Hematopoietic multipotent progenitor cell treated with erythropoietin and hydrocortisone succinate and interleukin-3 and kit ligand, for 17 days (in vitro differentiated cells): ENCODE data around the gene SMIM35.
"Not testable (repeated sequence)": the region's sequence is repeated elsewhere in the genome, so short reads cannot be mapped to it uniquely, and the experiment has no call there.

ENCODE experiments used
- DNase-seq: peaks from one replicate; pipeline ENCODE4 v3.0.0-alpha.2; 2015; ENCODE audit warnings: low spot score

Gene SMIM35

DNA sequence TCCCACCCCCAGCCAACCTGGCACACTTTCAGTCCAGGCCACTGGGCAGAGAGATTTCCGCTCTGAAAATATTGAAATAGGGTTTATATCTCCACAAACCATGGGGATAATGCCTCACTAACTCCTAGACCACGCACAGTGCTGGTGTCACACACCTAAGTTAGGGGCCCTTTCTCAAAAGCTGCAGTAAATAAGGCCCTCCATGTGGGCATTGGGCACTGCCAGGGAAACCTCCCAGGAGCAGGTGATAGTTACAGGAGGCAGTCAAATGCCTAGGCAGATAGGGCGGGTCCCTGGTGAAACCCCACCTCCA lies 103.6 kb downstream of the SMIM35 start:
- no peak for DNase-seq

DNA sequence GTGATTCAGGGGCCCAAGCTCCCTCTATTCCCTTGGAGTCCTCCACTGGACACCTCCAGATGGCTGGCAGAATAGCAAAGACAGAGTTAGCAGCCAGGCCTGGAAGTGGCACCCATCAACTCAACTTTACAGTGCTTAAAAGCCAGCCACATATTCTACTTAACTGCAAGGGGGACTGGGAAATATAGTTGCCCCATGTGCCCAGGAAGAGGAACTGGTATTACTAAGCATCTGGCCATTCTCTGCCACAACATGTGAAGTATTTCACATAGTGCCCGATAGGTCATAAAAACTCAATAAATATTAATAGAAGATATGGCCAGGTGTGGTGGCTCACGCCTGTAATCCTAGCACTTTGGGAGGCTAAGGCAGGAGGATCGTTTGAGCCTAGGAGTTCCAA lies 106.0 kb downstream of the SMIM35 start:
- no peak for DNase-seq

DNA sequence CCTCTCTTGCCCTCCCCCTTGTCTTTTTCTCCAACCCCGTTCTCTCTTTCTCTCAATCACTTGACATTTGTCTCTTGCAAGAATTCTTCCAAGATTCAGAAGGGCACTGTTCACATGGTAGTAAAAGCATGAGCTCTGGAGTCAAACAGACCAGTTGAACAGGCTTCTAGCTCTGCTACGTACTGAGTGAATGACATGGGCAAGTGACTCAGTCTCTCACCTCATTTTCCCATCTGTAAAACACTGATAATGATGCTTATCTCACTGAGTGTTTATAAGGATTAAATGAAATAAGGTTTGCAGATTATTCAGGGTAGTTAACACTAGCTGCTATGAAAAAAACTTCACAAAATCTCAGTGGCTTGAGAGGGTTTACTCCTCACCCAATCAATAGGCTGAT lies 106.5 kb downstream of the SMIM35 start:
- no peak for DNase-seq

DNA sequence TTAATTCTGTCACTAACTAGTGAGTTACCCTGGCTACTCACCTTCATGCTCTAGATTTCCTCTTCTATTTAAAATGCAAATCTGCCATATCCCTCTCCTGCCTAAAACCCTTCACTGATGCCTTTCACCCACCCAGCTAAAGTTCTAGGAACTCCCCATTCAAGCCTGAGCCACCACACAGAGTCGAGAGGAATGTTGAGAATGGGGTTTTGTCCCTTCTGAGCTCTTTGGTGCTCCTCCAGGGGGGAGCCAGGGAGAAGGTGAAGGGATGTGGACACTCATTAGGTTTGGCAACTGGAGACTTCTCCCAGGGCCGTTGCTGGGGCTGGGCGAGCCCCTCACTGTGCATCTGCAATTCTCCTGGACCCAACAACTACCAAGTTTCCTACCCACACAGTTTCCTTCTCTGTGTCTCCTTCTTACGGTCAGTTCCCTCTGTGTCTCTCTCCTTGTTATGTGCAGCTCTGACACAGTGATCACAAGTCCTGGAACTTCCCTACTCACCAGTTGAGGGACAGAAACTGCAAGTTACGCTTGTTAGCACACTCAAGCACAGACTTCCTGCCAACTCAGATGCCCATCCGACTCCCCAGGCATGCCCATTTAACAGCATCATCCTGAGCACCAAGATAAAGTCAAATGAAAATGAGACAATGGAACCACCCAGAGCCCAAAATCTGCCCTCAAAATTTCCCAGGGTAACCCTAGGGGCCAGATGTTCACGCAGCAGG lies 107.1 kb downstream of the SMIM35 start:
- DNase-seq = no peak

DNA sequence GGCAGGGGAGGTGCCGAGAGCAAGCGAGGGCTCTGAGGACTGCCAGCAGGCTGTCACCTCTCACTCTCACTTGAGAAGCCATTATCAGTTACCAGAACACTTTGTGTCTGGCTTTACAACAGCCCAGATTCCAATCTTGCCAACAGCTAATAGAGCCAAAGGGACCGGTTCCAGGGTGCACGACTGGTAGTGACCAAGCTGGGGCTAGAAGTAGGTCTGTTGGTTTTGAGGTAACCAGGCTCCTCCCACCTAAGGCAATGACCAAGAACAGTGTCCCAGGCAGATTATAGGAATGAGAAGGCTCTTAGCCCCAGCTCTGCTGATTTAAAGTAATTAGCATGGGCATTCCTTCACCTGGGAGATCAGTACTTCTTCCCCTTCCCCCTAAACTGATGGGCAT lies 107.8 kb downstream of the SMIM35 start:
- DNase-seq = no peak

DNA sequence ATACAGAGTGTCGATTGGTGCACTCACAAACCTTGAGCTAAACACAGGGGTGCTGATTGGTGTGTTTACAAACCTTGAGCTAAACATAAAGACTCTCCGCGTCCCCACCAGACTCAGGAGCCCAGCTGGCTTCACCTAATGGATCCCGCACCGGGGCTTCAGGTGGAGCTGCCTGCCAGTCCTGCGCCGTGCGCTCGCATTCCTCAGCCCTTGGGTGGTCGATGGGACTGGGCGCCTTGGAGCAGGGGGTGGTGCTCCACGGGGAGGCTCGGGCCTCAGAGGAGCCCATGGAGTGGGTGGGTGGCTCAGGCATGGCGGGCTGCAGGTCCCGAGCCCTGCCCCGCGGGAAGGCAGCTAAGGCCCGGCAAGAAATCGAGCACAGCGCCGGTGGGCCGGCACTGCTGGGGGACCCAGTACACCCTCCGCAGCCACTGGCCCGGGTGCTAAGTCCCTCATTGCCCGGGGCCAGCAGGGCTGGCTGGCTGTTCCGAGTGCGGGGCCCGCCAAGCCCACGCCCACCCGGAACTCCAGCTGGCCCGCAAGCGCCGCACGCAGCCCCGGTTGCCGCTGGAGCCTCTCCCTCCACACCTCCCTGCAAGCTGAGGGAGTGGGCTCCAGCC lies 108.4 kb downstream of the SMIM35 start:
- DNase-seq = not testable (repeated sequence)

DNA sequence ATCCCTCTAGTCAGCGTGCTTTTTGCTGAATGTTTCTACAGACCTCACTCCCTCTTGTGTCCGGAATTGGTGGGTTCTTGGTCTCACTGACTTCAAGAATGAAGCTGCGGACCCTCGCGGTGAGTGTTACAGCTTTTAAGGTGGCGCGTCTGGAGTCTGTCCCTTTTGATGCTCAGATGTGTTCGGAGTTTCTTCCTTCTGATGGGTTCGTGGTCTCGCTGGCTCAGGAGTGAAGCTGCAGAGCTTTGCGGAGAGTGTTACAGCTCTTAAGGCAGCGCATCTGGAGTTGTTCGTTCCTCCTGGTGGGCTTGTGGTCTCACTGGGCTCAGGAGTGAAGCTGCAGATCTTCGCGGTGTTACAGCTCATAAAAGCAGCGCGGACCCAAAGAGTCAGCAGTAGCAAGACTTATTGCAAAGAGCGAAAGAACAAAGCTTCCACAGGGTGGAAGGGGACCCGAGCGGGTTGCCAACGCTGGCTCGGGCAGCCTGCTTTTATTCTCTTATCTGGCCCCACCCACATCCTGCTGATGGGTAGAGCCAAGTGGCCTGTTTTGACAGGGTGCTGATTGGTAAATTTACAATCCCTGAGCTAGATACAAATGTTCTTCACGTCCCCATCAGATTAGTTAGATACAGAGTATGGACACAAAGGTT lies 109.0 kb downstream of the SMIM35 start:
- DNase-seq = not testable (repeated sequence)

DNA sequence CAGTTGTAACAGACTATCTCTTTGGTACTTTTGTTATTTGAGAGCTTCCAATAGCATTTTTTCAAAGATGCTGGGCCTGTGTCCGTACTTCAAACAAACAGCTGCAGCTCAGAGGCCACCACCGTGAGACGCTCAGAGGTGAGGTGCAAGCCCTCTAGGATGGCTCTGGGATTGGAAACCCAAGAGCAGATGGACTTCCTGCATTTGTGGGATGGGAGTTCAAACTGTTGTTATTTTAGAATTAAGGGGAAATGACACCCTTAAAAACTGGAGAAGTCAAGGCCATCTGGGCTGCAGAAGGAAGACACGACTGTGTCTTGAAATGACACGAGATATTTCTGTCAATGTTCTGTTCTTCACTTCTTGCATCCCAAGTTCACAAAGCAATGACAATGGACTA lies 109.7 kb downstream of the SMIM35 start:
- no peak for DNase-seq

DNA sequence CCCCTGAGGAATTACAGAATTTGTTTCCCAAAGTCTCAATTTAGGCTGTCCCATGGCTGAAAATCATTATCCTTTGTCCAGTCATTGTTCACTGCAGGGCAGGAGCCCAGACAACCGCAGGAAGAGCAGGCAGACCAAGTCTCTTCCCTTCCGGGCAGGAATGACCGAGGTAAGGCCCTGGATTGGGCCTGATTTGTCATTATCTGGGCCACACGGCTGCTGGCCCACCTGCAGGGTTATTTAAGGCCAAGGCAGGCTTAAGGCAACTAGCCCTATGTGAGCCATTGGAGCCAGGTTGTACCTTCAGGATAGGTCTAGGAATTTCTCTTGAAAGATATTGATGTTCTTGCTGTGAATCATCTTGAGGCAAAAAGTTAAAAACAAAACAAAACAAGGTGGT lies 110.3 kb downstream of the SMIM35 start:
- DNase-seq = no peak

DNA sequence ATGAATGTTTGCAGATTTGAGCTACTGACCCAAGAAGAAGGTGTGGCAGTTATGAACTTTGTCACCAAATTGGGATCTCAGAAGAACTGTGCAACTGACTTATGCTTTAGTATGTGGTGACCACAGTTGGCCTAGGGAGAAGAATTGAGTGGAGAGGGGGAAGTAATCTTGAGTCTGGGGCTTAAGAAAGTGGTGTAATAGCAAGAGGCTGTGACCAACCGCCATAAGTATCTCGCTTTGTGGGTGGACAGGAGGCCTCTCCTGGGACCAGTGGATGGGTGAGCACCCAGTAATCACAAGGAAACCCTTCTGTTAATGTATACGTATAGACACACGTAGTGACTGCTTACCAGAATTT lies 113.3 kb downstream of the SMIM35 start:
- no peak for DNase-seq

DNA sequence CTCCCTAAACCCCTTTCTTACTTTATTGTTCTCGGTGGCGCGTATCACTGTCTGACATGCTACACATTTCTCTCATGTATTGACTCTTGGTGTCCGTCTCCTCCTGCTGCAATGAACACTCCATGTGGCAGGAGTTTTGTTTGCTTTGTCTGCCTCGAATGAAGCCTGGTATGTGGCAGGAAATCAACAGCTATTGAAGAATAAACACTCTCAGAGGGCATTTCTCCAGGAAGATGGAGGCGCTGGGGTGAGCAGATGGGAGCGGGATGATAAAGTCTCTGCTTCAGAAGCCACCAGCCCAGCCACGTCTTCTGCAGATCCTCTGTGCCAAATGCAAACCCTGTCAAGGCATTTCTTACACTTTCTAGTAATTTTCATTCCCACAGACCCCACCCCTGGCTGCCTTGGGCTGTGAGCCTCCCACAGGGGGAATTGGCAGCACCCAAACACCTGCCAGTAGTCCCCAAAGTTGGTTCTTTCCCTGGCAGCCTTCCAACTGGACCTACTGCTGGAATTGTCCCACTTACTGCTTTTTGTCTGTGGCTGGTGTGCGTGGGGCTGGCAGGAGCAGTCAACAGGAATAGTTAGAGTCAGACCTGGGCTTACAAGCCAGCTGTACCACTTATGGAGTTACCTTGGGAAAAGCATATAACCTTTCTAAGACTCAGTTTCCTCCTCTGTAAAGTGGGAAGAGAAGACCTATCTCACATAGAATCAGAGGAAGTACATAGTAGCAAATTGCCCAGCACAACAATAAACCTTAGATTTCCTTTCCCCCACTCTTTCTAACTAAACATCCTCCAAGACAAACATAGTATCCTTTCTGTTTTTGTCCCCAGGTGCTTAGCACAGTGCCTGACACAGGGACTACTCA lies 113.9 kb downstream of the SMIM35 start:
- no peak for DNase-seq

DNA sequence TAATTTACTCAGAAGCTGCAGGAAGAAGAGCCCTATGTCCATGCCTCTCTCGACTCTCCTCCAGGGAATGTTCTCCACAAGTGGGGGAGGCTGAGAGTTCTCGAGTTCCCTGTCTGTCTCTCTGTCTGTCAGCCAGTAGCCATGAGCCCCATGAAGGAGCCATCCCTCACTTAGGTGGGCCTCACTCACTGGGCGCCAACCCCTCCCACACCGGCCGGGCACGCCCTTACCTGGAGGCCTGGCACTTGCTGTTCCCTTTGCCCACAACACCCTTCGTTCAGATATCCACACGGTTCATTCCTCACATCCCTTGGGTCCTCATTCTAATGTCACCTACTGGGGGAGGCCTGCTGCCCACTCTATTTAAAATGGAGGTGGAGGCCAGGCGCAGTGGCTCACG lies 114.7 kb downstream of the SMIM35 start:
- DNase-seq = no peak

DNA sequence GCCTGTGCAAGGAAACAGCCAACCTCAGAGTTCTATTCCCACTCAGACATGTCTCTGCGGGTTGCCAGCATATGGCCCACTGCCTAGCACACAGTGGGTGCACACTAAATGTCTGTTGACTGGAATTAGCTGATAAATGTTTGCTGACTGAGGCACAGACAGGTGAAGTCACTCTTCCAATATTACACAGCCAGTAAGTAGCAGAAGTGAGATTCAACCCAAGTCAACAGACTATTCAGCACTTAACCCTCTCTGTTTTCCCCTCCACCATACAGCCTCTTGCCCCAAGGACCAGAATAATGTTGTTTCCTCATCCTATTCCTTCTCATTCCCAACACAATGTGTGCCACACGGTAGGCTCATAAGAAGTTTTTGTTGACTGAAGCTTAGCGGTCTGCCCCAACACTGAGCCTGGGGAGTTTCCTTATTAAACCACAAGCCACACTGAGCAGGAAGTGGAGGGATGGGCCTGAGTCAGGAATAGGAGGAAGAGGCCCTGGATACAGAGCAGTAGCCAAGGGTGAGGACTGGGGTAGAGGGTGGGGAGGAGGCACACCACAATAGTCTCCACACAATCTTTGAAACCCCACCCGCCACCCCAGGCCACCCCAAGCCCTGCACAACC lies 116.3 kb downstream of the SMIM35 start:
- no peak for DNase-seq

DNA sequence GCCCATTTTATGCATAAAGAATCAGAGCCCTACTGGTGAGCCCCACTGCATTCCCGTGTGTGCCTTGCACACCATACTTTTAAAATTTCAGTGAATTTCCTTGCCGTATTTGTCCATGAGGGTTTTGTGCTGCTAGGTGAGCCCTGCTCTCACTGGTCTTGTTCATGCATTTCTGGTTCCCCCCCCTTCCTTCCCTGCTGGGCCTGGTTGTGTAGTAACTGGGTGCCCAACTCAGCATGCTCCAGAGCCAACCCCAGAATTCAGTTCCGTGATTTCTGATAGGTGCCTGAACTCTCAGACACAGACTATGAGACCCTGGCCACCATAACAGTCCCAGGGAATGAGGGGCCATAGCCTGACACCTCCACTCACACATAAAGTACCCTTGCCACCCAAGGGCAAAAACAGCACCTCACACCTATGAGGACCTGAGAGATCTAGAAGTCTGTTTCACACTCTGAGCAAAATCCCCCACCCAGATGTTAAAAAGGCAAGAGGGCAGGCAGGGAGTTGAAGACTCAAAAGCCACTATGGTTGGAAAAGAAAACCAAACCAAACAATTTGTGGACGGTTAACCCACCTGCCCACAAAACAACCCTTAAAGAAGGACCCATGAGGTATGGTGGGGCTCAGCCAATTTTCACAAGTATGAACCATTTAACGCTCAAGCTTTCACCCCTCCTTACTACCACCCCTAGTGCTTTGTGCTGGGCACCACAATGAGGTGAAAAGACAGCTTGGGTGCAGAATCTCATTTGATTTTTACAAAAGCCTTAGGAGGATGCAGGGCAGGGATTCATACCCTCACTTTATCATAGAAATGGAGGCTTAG lies 117.4 kb downstream of the SMIM35 start:
- no peak for DNase-seq

DNA sequence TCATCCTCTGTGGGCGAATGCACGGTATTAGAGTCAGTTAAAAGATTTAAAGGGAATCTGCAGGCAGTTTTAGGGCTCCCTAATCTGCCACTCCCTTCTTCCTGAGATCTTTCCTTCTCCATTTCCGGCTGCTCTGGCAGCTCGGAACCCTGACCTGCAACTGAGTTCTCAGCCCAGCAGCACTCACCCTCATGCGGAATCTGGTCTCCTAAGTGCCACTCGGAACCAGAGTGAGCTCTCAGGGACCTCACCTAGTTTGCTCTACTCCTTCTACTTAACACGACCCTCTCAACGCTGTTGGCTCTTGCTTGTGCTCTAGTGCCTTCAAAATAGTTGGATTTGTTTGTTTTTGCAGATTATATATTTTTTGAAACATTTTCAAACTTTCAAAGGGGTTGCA lies 119.9 kb downstream of the SMIM35 start:
- no peak for DNase-seq

DNA sequence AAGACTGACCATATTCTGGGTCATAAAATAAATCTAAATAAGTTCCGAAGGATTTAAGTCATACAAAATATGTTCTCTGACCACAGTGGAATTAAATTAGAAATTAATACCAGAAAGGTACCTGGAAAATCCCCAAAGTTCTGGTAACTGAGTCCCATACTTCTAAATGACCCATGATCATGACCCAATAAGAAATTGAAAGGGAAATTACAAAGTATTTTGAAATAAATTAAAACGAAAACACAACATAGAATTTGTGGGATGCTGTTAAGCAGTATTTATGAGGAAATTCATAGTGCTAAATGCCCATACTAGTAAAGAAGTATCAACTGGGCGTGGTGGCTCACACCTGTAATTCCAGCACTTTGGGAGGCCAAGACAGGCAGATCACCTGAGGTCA lies 123.9 kb downstream of the SMIM35 start:
- DNase-seq = no peak

DNA sequence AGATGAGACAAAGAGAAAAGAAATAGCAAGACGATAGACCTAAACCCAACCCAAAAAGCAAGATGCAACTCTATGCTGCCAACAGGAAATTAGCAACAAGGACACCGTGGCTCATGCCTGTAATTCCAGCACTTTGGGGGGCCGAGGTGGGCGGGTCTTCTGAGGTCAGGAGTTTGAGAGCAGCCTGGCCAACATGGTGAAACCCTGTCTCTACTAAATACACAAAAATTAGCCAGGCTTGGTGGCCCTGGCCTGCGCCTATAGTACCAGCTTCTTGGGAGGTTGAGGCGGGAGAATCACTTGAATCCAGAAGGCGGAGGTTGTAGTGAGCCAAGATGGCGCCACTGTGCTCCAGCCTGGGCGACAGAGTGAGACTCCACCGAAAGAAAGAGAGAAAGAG lies 124.9 kb downstream of the SMIM35 start:
- DNase-seq = no peak

DNA sequence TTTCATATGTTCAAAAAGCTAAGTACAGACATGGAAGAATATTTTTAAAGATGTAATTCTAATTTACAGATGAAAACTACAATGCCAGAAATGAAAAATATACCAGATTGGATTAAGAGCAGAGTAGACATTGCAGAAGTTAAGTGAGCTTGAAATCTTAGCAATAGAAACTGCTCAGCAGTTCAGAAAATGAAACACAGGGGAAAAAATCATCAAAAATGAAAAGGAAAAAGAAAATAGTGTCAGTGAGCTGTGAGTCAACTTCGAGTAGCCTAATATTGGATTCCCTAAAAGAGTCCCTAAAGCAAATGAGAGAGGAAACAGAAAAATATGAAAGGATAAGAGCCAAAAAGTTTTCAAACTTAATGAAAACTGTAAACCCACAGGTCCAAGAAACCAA lies 126.4 kb downstream of the SMIM35 start:
- no peak for DNase-seq

DNA sequence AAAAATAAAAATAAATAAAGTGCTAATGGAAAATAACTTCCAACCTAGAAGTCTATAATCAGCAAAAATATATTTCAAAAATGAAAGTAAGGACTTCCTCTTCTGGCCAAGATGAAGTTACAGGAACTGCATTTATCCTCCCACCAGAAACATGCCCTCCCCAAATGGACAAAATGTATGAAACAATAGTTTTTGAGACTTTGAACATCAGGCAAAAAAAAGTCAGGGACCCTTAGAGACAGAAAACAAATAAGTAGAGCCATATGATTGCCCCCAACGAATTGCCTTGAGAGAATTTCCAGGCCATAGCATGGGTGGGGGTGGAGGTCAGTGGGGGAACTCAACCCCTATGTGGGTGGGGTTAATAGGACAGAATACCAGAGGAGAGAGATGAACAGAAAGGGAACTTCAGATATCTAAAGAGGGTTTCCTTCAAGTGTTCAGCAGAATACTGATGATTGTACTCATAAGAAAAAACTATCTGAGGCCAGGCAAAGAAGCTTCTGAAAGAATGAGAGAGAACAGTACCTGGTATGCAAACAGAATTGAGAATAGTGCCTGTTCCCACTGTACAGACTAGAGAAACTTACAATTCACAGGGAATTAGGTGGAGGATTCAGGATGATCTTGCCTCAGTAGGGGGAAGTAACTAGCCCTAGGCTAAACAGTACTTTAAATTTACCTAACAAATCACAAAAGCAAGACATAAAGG lies 127.2 kb downstream of the SMIM35 start:
- DNase-seq = no peak

DNA sequence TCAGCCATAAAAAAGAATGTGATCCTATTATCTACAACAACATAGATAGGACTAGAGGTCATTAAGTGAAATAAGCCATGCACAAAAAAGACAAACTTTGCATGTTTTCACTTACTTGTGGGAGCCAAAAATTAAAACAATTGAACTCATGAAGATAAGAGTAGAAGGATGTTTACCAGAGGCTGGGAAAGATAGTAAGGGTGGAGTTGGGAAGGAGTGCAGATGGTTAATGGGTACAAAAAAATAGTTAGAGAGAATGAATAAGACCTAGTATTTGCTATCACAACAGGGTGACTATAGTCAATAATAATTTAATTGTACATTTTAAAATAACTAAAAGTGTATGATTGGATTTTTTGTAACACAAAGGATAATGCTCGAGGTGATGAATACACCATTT lies 127.8 kb downstream of the SMIM35 start:
- no peak for DNase-seq
